HG03064 (cell line): ENCODE data around the gene EID2B.

Experiments
- ATAC-seq: cut with Tn5 transposase; IDR thresholded peaks from one replicate; pipeline ENCODE4 v1.9.1; 2021; ENCODE audit warnings: low read depth; ENCODE audit not compliant: unreplicated experiment

Gene EID2B

GRCh38 chr19:39532233-39533002, at the start of gene EID2B:
Gene EID2B (minus strand): TSS chr19:39532852. CDS start chr19:39532802, 50 bp downstream.
- ATAC-seq: peak; percentile 72

GRCh38 chr19:39582442-39582841, 49.8 kb upstream of the EID2B start:
- ATAC-seq: no peak

- no peak for ATAC-seq
Measured at GRCh38 chr19:39568604-39569003, 36.0 kb upstream of the EID2B start.

- ATAC-seq: no peak
Measured at GRCh38 chr19:39566064-39566463, 33.4 kb upstream of the EID2B start.

GRCh38 chr19:39563408-39563807, 30.8 kb upstream of the EID2B start:
- ATAC-seq: no peak

GRCh38 chr19:39558624-39559117, 26.0 kb upstream of the EID2B start:
- no peak for ATAC-seq

- no peak for ATAC-seq
Measured at GRCh38 chr19:39557811-39558623, 25.4 kb upstream of the EID2B start.

- ATAC-seq: no peak
Measured at GRCh38 chr19:39555883-39556282, 23.2 kb upstream of the EID2B start.

- no peak for ATAC-seq
Measured at GRCh38 chr19:39554701-39555311, 22.2 kb upstream of the EID2B start.

GRCh38 chr19:39553082-39553652, 20.5 kb upstream of the EID2B start:
- ATAC-seq: no peak

- no peak for ATAC-seq
Measured at GRCh38 chr19:39550197-39550596, 17.5 kb upstream of the EID2B start.

GRCh38 chr19:39546599-39546998, 13.9 kb upstream of the EID2B start:
- no peak for ATAC-seq

- ATAC-seq: no peak
Measured at GRCh38 chr19:39544911-39545310, 12.3 kb upstream of the EID2B start.

GRCh38 chr19:39544226-39544903, 11.7 kb upstream of the EID2B start:
- ATAC-seq: no peak

- no peak for ATAC-seq
Measured at GRCh38 chr19:39543477-39543857, 10.8 kb upstream of the EID2B start.

GRCh38 chr19:39542206-39542605, 9.6 kb upstream of the EID2B start:
- no peak for ATAC-seq

- ATAC-seq: no peak
Measured at GRCh38 chr19:39540333-39540673, 7.7 kb upstream of the EID2B start.

GRCh38 chr19:39539518-39540332, 7.1 kb upstream of the EID2B start, which contains the start of gene EID2:
Gene EID2 (minus strand): TSS chr19:39540161. CDS start chr19:39540079, 82 bp downstream.
- no peak for ATAC-seq

- no peak for ATAC-seq
Measured at GRCh38 chr19:39539165-39539517, 6.5 kb upstream of the EID2B start.

GRCh38 chr19:39533791-39534190, 1.1 kb upstream of the EID2B start:
- no peak for ATAC-seq
